Immature natural killer cell (primary cell): ENCODE data around the gene RPUSD3. TPM values are rescaled to one million over a fixed set of nuclear protein-coding genes. Genes with fewer than 3 reads are reported as not detected.
"Not testable (repeated sequence)": the region's sequence is repeated elsewhere in the genome, so short reads cannot be mapped to it uniquely, and the experiment has no call there.

Experiments used
- DNase-seq, 3 donors: peaks; one replicate each; pipeline ENCODE4 v3.0.0; 2022; ENCODE audit warnings: mixed read lengths in 1 of 3
- H3K27ac Mint-ChIP-seq, 6 donors: one replicate each; pipeline ENCODE4 v1.8.0; 2020; ENCODE audit warnings: mixed read lengths in 6 of 6, mild to moderate bottlenecking in 5 of 6, inconsistent platforms in 4 of 6, moderate library complexity in 3 of 6
- H3K27me3 Mint-ChIP-seq, 3 donors: one replicate each; pipeline ENCODE4 v1.8.0; 2020 to 2021; ENCODE audit warnings: low read depth in 3 of 3, mild to moderate bottlenecking in 3 of 3, mixed read lengths in 3 of 3, moderate library complexity in 3 of 3, inconsistent platforms in 1 of 3
- H3K36me3 Mint-ChIP-seq, 3 donors: one replicate each; pipeline ENCODE4 v1.8.0; 2020; ENCODE audit warnings: mixed read lengths in 3 of 3, inconsistent platforms in 2 of 3, mild to moderate bottlenecking in 2 of 3
- H3K4me1 Mint-ChIP-seq, 2 donors: one replicate each; pipeline ENCODE4 v1.8.0; 2020; ENCODE audit warnings: inconsistent platforms in 2 of 2, mild to moderate bottlenecking in 2 of 2, mixed read lengths in 2 of 2, moderate library complexity in 1 of 2
- H3K4me3 Mint-ChIP-seq, 5 donors: one replicate each; pipeline ENCODE4 v1.8.0; 2020; ENCODE audit warnings: mild to moderate bottlenecking in 5 of 5, mixed read lengths in 5 of 5, inconsistent platforms in 3 of 5, moderate library complexity in 3 of 5
- H3K9me3 Mint-ChIP-seq, 6 donors: one replicate each; pipeline ENCODE4 v1.8.0; 2020; ENCODE audit warnings: mild to moderate bottlenecking in 6 of 6, mixed read lengths in 6 of 6, inconsistent platforms in 4 of 6, moderate library complexity in 3 of 6
- polyA plus RNA-seq, 3 donors: library from polyadenylated mRNA; unstranded; fragments of 300-500 nt; fragmentation: Illumina TruSeq; gene quantifications; one replicate each; pipeline ENCODE4 v1.2.3, GENCODE V29; 2021

The RPUSD3 gene
- polyA plus RNA-seq, 3 donors from 2014 or later, result 94.7 to 153 (median 101) TPM

- Mint-ChIP-seq H3K36me3 (no peaks in the 10 kb centered on the region), H3K27me3 (peaks cover 1 to 4% (median 3%) of the 10 kb centered on the region in 3 donors), H3K4me1 (peaks cover 47 to 49% of the 10 kb centered on the region in 2 donors), H3K9me3 (no peaks in the 10 kb centered on the region), H3K27ac (peak overlapping the region; percentile 89 to 99 (median 96)), H3K4me3 (peak overlapping the region; percentile 56 to 80 (median 74))
- DNase-seq, result peak; percentile 46 to 58 (median 53)
Measured at GRCh38 chr3:9861626-9862130, 17.9 kb upstream of the RPUSD3 start.

GRCh38 chr3:9861201-9861600, 17.4 kb upstream of the RPUSD3 start:
- Mint-ChIP-seq H3K36me3 (no peaks in the 10 kb centered on the region), H3K9me3 (no peaks in the 10 kb centered on the region), H3K27me3 (peaks cover 3 to 4% (median 3%) of the 10 kb centered on the region in 3 donors), H3K4me3 (peak overlapping the region; percentile 25 to 80 (median 72)), H3K27ac (peak overlapping the region; percentile 89 to 99 (median 96)), H3K4me1 (peaks cover 51 to 54% of the 10 kb centered on the region in 2 donors)
- DNase-seq, result no peak

GRCh38 chr3:9859530-9860025, 15.8 kb upstream of the RPUSD3 start:
- Mint-ChIP-seq H3K9me3 (no peaks in the 10 kb centered on the region), H3K27me3 (peaks cover 3 to 4% (median 3%) of the 10 kb centered on the region in 3 donors), H3K27ac (peak overlapping the region in 5 of 6 donors; percentile 9 to 91 (median 86)), H3K4me1 (peaks cover 63 to 67% of the 10 kb centered on the region in 2 donors), H3K36me3 (no peaks in the 10 kb centered on the region), H3K4me3 (peak overlapping the region in 1 of 5 donors; percentile 61)
- no peak for DNase-seq

GRCh38 chr3:9855594-9855993, 11.8 kb upstream of the RPUSD3 start:
- Mint-ChIP-seq H3K27me3 (peaks cover 2 to 3% (median 3%) of the 10 kb centered on the region in 3 donors), H3K27ac (peak overlapping the region in 4 of 6 donors; percentile 59 to 77 (median 65)), H3K4me1 (peaks cover 56 to 57% of the 10 kb centered on the region in 2 donors), H3K36me3 (no peaks in the 10 kb centered on the region), H3K4me3 (peak overlapping the region in 3 of 5 donors; percentile 36 to 83 (median 73)), H3K9me3 (no peaks in the 10 kb centered on the region)
- no peak for DNase-seq

- H3K4me1 Mint-ChIP-seq, result peaks cover 48 to 50% of the 10 kb centered on the region in 2 donors
- H3K36me3 Mint-ChIP-seq, H3K9me3 Mint-ChIP-seq, H3K27me3 Mint-ChIP-seq, DNase-seq, H3K27ac Mint-ChIP-seq: not testable (repeated sequence)
- H3K4me3 Mint-ChIP-seq, result peak overlapping the region in 3 of 5 donors; percentile 26 to 46 (median 36)
Measured at GRCh38 chr3:9854291-9854940, 10.6 kb upstream of the RPUSD3 start.

GRCh38 chr3:9852528-9852927, 8.7 kb upstream of the RPUSD3 start:
- Mint-ChIP-seq H3K27ac (no peak overlapping the region), H3K4me3 (no peak overlapping the region)

GRCh38 chr3:9851926-9852325, 8.1 kb upstream of the RPUSD3 start:
- H3K9me3 Mint-ChIP-seq, DNase-seq, H3K36me3 Mint-ChIP-seq, H3K4me3 Mint-ChIP-seq, H3K27me3 Mint-ChIP-seq: not testable (repeated sequence)
- peaks cover 31 to 36% of the 10 kb centered on the region in 2 donors for H3K4me1 Mint-ChIP-seq
- H3K27ac Mint-ChIP-seq, result peak overlapping the region in 1 of 6 donors; percentile 45

More at GRCh38 chr3:9852528-9852927, 8.7 kb upstream of the RPUSD3 start:
- Mint-ChIP-seq H3K27me3 (peaks cover 0 to 3% (median 2%) of the 10 kb centered on the region in 3 donors), H3K9me3 (no peaks in the 10 kb centered on the region), H3K36me3 (no peaks in the 10 kb centered on the region), H3K4me1 (peaks cover 32 to 39% of the 10 kb centered on the region in 2 donors)
- DNase-seq, result no peak

GRCh38 chr3:9851383-9851782, 7.6 kb upstream of the RPUSD3 start:
- H3K4me1 Mint-ChIP-seq, result peaks cover 25 to 30% of the 10 kb centered on the region in 2 donors
- not testable (repeated sequence) for H3K9me3 Mint-ChIP-seq, H3K4me3 Mint-ChIP-seq, H3K27ac Mint-ChIP-seq, H3K36me3 Mint-ChIP-seq, DNase-seq, H3K27me3 Mint-ChIP-seq

- peaks cover 17 to 24% of the 10 kb centered on the region in 2 donors for H3K4me1 Mint-ChIP-seq
- H3K4me3 Mint-ChIP-seq, H3K27me3 Mint-ChIP-seq, H3K36me3 Mint-ChIP-seq, H3K9me3 Mint-ChIP-seq: not testable (repeated sequence)
- H3K27ac Mint-ChIP-seq, result peak overlapping the region in 2 of 6 donors; percentile 44 to 53
- peak; percentile 34 to 48 (median 43) for DNase-seq
Measured at GRCh38 chr3:9848860-9849259, 5.1 kb upstream of the RPUSD3 start.

- H3K9me3 Mint-ChIP-seq, DNase-seq, H3K36me3 Mint-ChIP-seq, H3K27ac Mint-ChIP-seq, H3K27me3 Mint-ChIP-seq, H3K4me3 Mint-ChIP-seq: not testable (repeated sequence)
- peaks cover 19 to 24% of the 10 kb centered on the region in 2 donors for H3K4me1 Mint-ChIP-seq
Measured at GRCh38 chr3:9847870-9848269, 4.1 kb upstream of the RPUSD3 start.

- no peak overlapping the region for H3K27ac Mint-ChIP-seq
- no peak for DNase-seq
- no peak overlapping the region for H3K4me3 Mint-ChIP-seq
- H3K4me1 Mint-ChIP-seq, result peaks cover 25 to 30% of the 10 kb centered on the region in 2 donors
- peaks cover 0 to 4% (median 3%) of the 10 kb centered on the region in 3 donors for H3K27me3 Mint-ChIP-seq
- H3K9me3 Mint-ChIP-seq, result no peaks in the 10 kb centered on the region
- peaks cover 0 to 6% (median 5%) of the 10 kb centered on the region in 3 donors for H3K36me3 Mint-ChIP-seq
Measured at GRCh38 chr3:9846931-9847488, 3.2 kb upstream of the RPUSD3 start.

GRCh38 chr3:9846231-9846630, 2.4 kb upstream of the RPUSD3 start:
- Mint-ChIP-seq H3K27ac (peak overlapping the region in 1 of 6 donors; percentile 20), H3K36me3 (peaks cover 0 to 13% (median 6%) of the 10 kb centered on the region in 3 donors), H3K4me1 (peaks cover 29 to 34% of the 10 kb centered on the region in 2 donors), H3K9me3 (no peaks in the 10 kb centered on the region), H3K4me3 (no peak overlapping the region), H3K27me3 (peaks cover 0 to 4% (median 3%) of the 10 kb centered on the region in 3 donors)
- no peak for DNase-seq

- no peaks in the 10 kb centered on the region for H3K9me3 Mint-ChIP-seq
- H3K27me3 Mint-ChIP-seq, result peaks cover 0 to 4% (median 3%) of the 10 kb centered on the region in 3 donors
- H3K36me3 Mint-ChIP-seq, result peaks cover 0 to 29% (median 13%) of the 10 kb centered on the region in 3 donors
- DNase-seq, result no peak
- no peak overlapping the region for H3K4me3 Mint-ChIP-seq
- H3K4me1 Mint-ChIP-seq, result peaks cover 29 to 30% of the 10 kb centered on the region in 2 donors
- H3K27ac Mint-ChIP-seq, result peak overlapping the region in 2 of 6 donors; percentile 7 to 8
Measured at GRCh38 chr3:9841015-9841414, 2.8 kb downstream of the RPUSD3 start.

GRCh38 chr3:9838856-9839255, 5.0 kb downstream of the RPUSD3 start:
- Mint-ChIP-seq H3K27ac (peak overlapping the region in 2 of 6 donors; percentile 17 to 46), H3K9me3 (peaks cover 0 to 1% (median 0%) of the 10 kb centered on the region in 6 donors), H3K4me1 (peaks cover 22% of the 10 kb centered on the region in 2 donors), H3K27me3 (peaks cover 0 to 2% (median 2%) of the 10 kb centered on the region in 3 donors), H3K4me3 (no peak overlapping the region), H3K36me3 (peaks cover 3 to 34% (median 13%) of the 10 kb centered on the region in 3 donors)
- DNase-seq, result no peak
